Fibroblast of skin of abdomen (primary cell): ENCODE results near the gene RNF157. TPM values are rescaled to one million over a fixed set of nuclear protein-coding genes. Genes with fewer than 3 reads are reported as not detected.
A peak's percentile ranks its signal among the peaks of the same experiment; 100 is the strongest.

Source experiments
- DNase-seq: peaks from one replicate; pipeline ENCODE4 v3.0.0-alpha.2; 2013
- polyA plus RNA-seq, 2 experiments: library from polyadenylated mRNA; unstranded; fragments of 120-200 nt; gene quantifications; one replicate each; pipeline ENCODE4 v1.2.1, GENCODE V29; 2013; ENCODE audit not compliant: insufficient read length in 2 of 2

RNF157 gene
- 2.1 TPM for polyA plus RNA-seq (2013, experiment 1 of 2; ENCODE audit: insufficient read length)
- 2.2 TPM for polyA plus RNA-seq (2013, experiment 2 of 2; ENCODE audit: insufficient read length)

GRCh38 chr17:76240461-76241203 is at the start of gene RNF157:
RNF157 (minus strand) TSS chr17:76240493; CDS start chr17:76240240, 253 bp downstream.
- peak; percentile 43 for DNase-seq

DNA sequence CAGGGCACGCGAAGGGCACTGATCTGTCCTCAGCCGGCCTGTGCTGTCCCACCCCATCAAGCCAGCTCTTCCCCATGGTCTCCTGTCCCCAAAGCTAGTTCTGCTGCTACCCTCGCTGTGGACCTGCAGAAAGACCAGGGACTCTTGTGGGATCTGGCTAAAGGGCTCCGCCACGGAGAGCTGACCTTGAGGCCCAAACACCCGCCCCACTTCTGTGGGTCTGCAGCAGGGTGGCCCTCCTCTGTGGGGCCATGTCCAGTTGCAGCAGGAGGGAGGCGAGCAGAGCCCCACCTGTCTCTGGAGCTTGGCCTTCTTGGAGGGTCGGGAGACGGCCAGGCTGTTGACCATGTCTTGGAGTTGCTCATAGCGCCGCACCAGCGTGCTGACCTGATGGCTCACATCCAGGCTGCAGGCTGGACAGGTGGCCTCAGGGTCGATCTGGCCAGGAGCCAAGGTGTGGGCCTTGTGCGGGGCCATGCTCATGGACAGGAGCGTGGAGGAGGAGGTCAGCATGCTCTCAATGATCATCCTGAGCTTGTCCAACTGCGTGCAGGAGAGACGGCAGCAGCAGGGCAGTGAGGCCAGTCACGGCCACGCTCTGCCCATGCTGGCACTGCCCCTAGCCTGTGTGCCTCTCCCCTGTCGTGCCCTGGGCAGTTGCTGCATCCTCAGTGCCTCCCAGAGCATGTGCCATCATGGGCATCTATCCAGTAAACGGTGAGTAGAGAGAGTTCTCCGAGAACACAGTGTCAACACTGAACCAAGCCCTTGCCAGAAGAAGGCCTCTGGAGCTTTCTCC is 41.5 kb upstream of the RNF157 start:
- no peak for DNase-seq

DNA sequence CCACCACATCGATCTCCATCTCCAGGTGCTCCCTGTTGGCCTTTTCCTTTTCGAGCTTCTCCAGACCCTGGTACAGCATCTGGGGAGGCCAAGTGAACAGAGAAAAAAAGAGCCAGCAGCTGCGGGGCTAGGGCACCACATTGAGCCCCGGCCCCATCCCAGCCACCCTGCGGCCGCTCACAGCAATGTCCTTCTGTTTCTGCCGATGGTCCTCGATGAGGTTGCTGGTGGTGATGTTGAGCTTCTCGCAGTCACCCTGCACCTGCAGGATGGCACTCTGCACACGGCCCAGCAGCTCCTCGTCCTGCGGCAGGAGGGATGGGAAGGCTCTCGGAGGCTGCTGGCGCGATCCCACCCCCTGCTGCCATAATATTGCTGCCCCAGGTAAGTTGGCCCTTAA is 40.4 kb upstream of the RNF157 start:
- no peak for DNase-seq

- DNase-seq, result no peak
Measured at GRCh38 chr17:76279742-76280287, 39.5 kb upstream of the RNF157 start.

DNA sequence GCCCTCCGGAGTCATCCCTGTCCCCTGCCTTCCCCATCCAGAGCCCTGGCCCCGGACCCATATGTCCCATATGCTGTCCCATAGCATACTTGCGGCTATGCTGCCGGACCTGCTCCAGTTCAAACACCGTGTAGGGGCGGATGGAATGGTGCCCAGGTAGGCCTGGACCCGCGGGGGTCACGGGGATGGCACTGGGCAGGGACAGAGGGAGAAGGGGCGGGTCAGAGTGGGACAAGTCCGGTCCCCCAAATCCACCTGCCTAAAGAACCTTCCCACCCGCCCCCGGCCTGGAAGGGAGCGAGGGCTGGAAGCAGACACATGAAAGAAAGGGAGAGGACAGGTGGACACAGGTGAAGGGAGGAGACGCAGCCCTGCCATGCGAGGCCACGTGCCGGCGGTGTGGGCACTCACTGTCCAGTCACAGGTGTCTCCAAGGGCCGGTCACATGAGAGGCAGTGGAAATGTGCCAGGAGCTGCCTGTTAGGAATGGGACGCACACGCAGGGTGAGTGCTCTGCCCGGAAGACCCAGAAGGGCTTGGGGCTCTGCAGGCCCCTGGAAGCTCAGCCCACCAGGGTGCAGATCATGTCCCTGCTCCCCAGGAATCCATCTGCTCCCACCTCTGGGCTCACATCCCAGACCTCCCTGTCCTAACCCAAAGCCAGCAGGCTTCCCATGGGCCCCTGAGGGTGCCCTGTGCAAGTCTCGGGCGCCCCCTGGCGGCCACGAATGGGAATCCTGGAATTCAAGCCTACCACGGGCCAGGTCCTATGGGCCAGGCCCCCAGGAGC is 38.9 kb upstream of the RNF157 start:
- DNase-seq, result peak; percentile 75

- no peak for DNase-seq
Measured at GRCh38 chr17:76278268-76278908, 38.1 kb upstream of the RNF157 start.

DNA sequence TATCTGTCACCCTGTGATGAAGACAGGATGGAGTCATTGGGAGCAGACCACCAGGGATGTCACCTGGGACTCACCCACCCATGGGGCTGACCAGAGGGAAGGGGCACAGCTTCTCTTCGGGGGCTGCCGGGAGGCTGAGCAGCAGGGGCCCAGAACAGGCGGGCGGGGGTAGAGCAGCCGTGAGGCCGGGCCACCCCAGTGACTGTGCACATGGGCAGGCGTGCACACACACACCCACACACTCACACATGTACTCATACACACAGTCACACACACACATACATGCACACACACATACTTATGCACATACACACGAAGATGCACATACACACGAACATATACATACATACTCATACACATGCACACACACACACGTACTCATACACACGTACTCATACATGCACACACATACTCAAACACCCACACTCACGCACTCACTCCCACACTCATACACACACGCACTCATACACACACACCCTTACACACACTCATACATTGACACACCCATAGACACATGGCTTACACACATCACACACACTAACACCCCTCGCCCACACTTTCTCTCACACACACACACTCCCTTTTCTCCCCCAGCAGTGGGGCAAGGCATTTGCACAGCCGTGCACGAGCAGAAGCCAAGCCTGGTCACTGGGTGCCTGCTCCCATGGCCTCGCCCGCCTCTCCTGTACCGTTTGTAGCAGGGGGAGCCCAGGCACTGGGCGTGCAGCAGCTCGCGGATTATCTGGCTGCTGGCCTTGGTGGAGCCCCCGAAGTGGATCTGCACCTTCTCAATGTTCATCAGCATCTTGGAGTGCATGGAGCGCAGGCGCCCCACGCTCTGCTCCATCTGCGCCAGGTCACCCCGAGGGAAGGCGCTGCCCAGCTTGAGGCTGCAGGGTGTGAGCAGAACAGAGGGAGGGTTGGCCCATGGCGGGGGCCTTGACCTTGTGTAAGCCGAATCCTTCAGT is 37.3 kb upstream of the RNF157 start:
- no peak for DNase-seq

GRCh38 chr17:76276461-76277299 is 36.4 kb upstream of the RNF157 start:
- DNase-seq, result no peak

GRCh38 chr17:76276069-76276431 is 35.8 kb upstream of the RNF157 start:
- no peak for DNase-seq

GRCh38 chr17:76275382-76276068 is 35.2 kb upstream of the RNF157 start:
- DNase-seq, result no peak

DNA sequence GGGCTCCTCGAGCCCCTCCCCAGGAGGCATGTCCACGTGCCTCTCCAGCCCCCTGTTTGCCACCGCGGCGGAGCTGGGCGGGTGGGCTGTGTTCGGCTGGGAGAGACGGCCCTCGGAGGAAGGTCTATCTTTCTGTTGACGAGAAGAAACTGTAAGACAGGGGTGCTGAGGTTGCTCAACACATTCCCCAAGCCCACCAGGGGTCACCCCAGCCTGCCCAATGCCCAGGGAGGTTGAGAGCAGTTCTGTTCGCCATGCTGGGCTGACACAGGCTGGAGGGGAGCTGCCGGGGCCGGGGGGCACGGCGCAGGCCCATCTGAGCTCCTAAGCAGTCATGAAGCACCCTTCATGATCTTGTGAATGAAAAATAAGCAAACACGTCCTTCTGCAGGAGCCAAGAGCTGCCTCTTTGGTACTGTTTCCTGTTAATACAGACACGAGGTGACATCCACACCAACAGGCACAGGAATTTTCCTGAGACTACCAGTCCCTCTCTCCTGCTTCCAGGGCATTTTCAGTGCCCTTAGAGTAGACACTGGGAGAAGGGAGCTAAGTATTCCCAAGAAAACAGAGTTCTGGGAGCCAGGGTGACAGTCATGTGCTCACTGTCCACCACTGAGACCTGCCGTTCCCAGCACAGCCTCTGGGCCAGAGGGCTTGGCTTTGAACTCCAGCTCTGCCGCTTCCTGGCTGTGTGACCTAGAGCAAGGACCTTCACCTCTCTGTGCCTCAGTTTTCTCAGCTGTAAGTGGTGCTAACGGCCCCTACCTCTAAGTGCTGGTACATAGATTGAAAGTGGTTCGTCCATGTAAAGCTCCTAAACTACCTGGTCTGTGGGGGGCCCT is 34.0 kb upstream of the RNF157 start:
- no peak for DNase-seq

- DNase-seq, result no peak
Measured at GRCh38 chr17:76273445-76274111, 33.3 kb upstream of the RNF157 start.

- no peak for DNase-seq
Measured at GRCh38 chr17:76272541-76273444, 32.5 kb upstream of the RNF157 start.

GRCh38 chr17:76271669-76272540 is 31.6 kb upstream of the RNF157 start:
- DNase-seq, result no peak
